ENCODE data around the gene ATG10. TPM values are rescaled to one million over a fixed set of nuclear protein-coding genes. Genes with fewer than 3 reads are reported as not detected.

The ATG10 gene
- total RNA-seq, 4 donors from 2014 or later = 8.4 to 10.6 TPM; not detected in 2

DNA sequence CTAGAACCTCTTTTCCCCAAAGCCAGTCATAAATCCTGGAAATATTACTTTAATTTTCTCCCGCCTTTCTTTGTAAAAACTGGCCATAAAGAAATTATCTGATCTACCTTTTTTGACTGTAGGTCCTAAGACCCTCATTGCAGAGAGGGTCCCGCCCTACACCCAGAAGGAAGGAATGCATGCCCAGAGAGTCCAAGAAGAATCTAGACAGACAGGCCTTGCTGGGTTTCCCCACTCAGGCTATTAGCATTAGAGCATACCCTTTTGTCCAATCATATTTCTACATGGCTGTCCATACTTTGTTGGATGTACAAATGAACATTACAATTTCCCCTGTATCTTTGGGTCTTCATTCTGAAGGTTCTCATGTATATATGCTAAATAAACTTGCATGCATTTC, 1.9 kb upstream of the ATG10 start:
- H3K27me3 ChIP-seq = no peaks in the 10 kb centered on the region
- no peak for DNase-seq
- intact Hi-C loops (cut with DNase I; ENCODE audit: low total_unique reads) = loop anchor here (5.0 kb wide), 1 partner anchor 118 kb away; no protein-coding TSS in a partner anchor
- H3K4me3 ChIP-seq = no peak overlapping the region
- H3K27ac ChIP-seq = no peak overlapping the region
- WGBS, 2 donors (ENCODE audit: low coverage in 1 of 2) = 80 to 94% methylated on average over 2 of the region's 2 CpGs
- in situ Hi-C loops (cut with MboI; ENCODE audit: low pct_ligation_motif_present in 1 of 4, low pct_unique_long_range_greater_than_20kb in 1 of 4, low sequenced_read_pairs in 3 of 4) = no loop called here
- H3K4me1 ChIP-seq = peaks cover 0 to 14% (median 3%) of the 10 kb centered on the region in 4 donors
- H3K36me3 ChIP-seq = no peaks in the 10 kb centered on the region
- H3K9me3 ChIP-seq = no peaks in the 10 kb centered on the region
- TF ChIP-seq POLR2AphosphoS5 (IDR thresholded peaks at IDR 0.05) = no peak
- TF ChIP-seq, protein P1, sequence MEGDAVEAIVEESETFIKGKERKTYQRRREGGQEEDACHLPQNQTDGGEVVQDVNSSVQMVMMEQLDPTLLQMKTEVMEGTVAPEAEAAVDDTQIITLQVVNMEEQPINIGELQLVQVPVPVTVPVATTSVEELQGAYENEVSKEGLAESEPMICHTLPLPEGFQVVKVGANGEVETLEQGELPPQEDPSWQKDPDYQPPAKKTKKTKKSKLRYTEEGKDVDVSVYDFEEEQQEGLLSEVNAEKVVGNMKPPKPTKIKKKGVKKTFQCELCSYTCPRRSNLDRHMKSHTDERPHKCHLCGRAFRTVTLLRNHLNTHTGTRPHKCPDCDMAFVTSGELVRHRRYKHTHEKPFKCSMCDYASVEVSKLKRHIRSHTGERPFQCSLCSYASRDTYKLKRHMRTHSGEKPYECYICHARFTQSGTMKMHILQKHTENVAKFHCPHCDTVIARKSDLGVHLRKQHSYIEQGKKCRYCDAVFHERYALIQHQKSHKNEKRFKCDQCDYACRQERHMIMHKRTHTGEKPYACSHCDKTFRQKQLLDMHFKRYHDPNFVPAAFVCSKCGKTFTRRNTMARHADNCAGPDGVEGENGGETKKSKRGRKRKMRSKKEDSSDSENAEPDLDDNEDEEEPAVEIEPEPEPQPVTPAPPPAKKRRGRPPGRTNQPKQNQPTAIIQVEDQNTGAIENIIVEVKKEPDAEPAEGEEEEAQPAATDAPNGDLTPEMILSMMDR (IDR thresholded peaks at IDR 0.05) = no peak
- no peak for TF ChIP-seq POLR2A (IDR thresholded peaks at IDR 0.05)
- TF ChIP-seq EP300 (IDR thresholded peaks at IDR 0.05; ENCODE audit: low read depth) = no peak

DNA sequence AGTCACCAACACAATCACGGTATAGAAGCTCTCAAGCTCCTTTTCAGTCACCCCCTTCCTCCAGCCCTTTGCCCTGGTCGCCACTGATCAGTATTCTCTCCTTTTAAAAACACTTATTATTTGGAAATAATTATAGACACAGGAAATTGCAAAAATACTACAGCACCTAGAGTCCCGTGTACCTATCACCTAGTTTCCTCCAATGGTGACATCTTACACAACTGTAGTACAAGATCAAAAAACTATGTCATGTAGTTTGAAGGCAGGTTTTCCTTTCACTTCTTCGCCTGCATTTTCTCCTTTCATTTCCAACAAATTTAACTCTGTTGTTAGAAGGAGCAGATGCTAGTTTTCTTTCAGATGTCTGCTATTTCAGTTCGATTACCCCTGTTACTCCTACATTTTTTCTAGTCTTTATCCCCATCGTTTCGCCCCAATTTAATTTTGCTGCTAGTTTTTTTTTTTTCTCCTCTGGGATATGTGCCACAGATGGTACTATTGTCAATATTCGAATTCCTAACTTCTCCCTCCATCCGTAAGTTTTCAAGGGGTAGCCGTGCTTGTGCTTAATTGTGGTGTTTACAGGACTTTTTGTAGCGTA, 612 bp upstream of the ATG10 start:
- WGBS, 2 donors (ENCODE audit: low coverage in 1 of 2) = 0 to 1% methylated on average over 11 of the region's 11 CpGs
- Histone ChIP-seq H3K27me3 (no peaks in the 10 kb centered on the region), H3K36me3 (no peaks in the 10 kb centered on the region), H3K4me1 (peaks cover 0 to 14% (median 3%) of the 10 kb centered on the region in 4 donors), H3K4me3 (peak overlapping the region; percentile 53 to 81 (median 61)), H3K9me3 (no peaks in the 10 kb centered on the region), H3K27ac (peak overlapping the region; percentile 94 to 98 (median 97))
- TF ChIP-seq POLR2A (IDR thresholded peaks at IDR 0.05) (no peak), EP300 (IDR thresholded peaks at IDR 0.05; ENCODE audit: low read depth) (no peak), POLR2AphosphoS5 (IDR thresholded peaks at IDR 0.05) (no peak)
- TF ChIP-seq, protein P1 (IDR thresholded peaks at IDR 0.05) = no peak
- intact Hi-C loops (cut with DNase I; ENCODE audit: low total_unique reads) (loop anchor here (5.0 kb wide), 1 partner anchor 119 kb away; no protein-coding TSS in a partner anchor), in situ Hi-C loops (cut with MboI; ENCODE audit: low pct_ligation_motif_present in 1 of 4, low pct_unique_long_range_greater_than_20kb in 1 of 4, low sequenced_read_pairs in 3 of 4) (no loop called here)
- peak; percentile 9 for DNase-seq

DNA sequence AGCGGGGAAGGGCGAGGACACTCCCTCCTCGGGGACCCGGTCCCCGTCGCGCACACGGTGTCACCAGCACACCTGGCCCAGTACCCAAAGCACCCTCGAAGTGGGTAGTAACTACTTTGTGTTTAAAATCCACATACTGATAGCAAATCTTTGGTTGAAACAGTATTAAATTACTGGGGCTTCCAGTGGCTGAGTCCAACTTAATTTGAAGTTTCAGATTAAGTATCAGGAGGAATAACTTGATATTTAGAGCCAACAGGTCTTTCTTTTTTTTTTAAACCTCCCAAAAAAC, 615 bp downstream of the ATG10 start:
- intact Hi-C loops (cut with DNase I; ENCODE audit: low total_unique reads) (loop anchor here (5.0 kb wide), 1 partner anchor 120 kb away; no protein-coding TSS in a partner anchor), in situ Hi-C loops (cut with MboI; ENCODE audit: low pct_ligation_motif_present in 1 of 4, low pct_unique_long_range_greater_than_20kb in 1 of 4, low sequenced_read_pairs in 3 of 4) (no loop called here)
- Histone ChIP-seq H3K27ac (peak overlapping the region; percentile 94 to 98 (median 97)), H3K4me1 (peaks cover 0 to 14% (median 3%) of the 10 kb centered on the region in 4 donors), H3K4me3 (peak overlapping the region; percentile 53 to 81 (median 61)), H3K36me3 (no peaks in the 10 kb centered on the region), H3K9me3 (no peaks in the 10 kb centered on the region), H3K27me3 (no peaks in the 10 kb centered on the region)
- no peak for DNase-seq
- TF ChIP-seq POLR2AphosphoS5 (IDR thresholded peaks at IDR 0.05) = no peak
- TF ChIP-seq, protein P1 (IDR thresholded peaks at IDR 0.05) = no peak
- TF ChIP-seq EP300 (IDR thresholded peaks at IDR 0.05; ENCODE audit: low read depth) = no peak
- 0% methylated on average over 9 of the region's 9 CpGs; no CpG with 5 or more reads in 1 of the 2 donors for WGBS, 2 donors (ENCODE audit: low coverage in 1 of 2)

DNA sequence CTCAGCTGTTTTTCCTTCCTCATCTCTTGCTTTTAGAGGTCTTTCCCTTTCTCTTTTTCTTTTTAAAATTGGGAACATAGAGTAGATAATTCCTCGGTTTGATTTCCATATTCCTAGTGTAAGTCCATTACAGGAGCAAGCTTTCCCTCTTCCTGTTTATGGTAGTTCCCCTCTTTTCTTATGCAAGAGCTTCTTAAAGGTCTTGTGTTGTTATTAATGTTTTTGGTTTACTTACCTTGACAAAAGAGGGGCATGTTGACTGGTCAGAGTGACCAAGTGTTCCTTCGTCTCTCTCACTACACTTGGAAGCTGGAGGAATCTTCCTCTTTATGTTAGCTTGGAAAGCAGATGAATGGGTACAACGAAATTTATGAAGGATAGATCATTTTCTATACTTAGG, 8.3 kb downstream of the ATG10 start:
- intact Hi-C loops (cut with DNase I; ENCODE audit: low total_unique reads) = no loop called here
- 62 to 64% methylated on average over 3 of the region's 3 CpGs for WGBS, 2 donors (ENCODE audit: low coverage in 1 of 2)
- Histone ChIP-seq H3K4me3 (no peak overlapping the region), H3K9me3 (no peaks in the 10 kb centered on the region), H3K36me3 (no peaks in the 10 kb centered on the region), H3K27ac (no peak overlapping the region), H3K4me1 (no peaks in the 10 kb centered on the region), H3K27me3 (no peaks in the 10 kb centered on the region)
- no peak for DNase-seq
- TF ChIP-seq, protein P1 (IDR thresholded peaks at IDR 0.05) = no peak
- no peak for TF ChIP-seq EP300 (IDR thresholded peaks at IDR 0.05; ENCODE audit: low read depth)
- TF ChIP-seq POLR2A (IDR thresholded peaks at IDR 0.05) = no peak
- TF ChIP-seq POLR2AphosphoS5 (IDR thresholded peaks at IDR 0.05) = no peak
- in situ Hi-C loops (cut with MboI; ENCODE audit: low pct_ligation_motif_present in 1 of 4, low pct_unique_long_range_greater_than_20kb in 1 of 4, low sequenced_read_pairs in 3 of 4) = no loop called here

All from transverse colon (tissue), 4 donors.